ENCODE results near the gene CLEC14A. TPM values are rescaled to one million over a fixed set of nuclear protein-coding genes. Genes with fewer than 3 reads are reported as not detected.

The CLEC14A gene
- total RNA-seq, 1 experiment from 2014 or later, result not detected

DNA sequence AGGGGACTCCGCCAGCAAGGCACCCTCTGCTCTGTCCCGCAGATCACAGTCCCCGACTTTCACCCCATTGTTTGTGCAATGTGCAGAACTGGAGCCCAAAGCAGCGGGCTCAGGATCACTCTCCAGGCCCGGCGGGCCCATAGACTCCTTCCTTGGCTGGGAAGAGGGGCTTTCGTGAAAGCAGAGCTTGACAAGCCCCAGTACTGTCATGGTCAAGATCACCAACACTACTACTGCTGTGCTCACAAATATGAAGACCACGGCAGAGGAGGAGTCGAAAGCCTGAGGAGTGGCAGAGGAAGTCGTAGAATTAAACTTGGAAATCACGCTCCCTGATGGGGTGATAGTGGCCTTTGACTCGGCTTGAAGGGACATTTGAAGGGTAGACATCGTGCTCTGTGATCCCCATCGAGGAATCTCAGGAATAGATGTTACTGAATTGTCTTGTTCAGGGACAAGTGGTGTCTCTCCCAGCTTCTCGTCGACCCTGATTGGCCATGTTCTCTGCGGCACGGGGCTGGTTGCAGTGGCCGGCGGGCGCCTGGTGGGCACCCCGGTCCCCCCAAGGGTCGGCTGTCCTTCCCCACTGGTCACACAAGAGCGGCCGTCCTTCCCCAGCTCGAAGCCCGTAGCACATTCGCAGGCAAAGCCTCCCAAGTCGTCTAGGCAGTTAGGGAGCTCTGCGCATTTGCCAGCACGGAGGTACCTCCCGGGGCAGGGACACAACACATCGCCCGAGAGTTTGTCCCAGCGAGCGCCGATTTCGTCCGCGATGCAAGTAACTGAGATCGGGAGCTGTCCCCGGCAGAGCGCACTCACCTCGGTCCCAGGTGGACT, 1.1 kb downstream of the CLEC14A start:
- Mint-ChIP-seq H3K27me3 (ENCODE audit: unreplicated experiment) (no peaks in the 10 kb centered on the region), H3K9me3 (ENCODE audit: low read depth, unreplicated experiment) (no peaks in the 10 kb centered on the region), H3K4me3 (ENCODE audit: low read depth, unreplicated experiment) (no peak overlapping the region), H3K27ac (ENCODE audit: unreplicated experiment) (no peak overlapping the region), H3K4me1 (ENCODE audit: low read depth, unreplicated experiment) (no peaks in the 10 kb centered on the region), H3K36me3 (ENCODE audit: insufficient read depth, unreplicated experiment) (no peaks in the 10 kb centered on the region)
- intact Hi-C loops (cut with micrococcal nuclease; ENCODE audit: unreplicated experiment), result no loop called here
- no peak for DNase-seq
- CTCF ChIA-PET, result no interaction called here
- TF ChIP-seq, protein P1, sequence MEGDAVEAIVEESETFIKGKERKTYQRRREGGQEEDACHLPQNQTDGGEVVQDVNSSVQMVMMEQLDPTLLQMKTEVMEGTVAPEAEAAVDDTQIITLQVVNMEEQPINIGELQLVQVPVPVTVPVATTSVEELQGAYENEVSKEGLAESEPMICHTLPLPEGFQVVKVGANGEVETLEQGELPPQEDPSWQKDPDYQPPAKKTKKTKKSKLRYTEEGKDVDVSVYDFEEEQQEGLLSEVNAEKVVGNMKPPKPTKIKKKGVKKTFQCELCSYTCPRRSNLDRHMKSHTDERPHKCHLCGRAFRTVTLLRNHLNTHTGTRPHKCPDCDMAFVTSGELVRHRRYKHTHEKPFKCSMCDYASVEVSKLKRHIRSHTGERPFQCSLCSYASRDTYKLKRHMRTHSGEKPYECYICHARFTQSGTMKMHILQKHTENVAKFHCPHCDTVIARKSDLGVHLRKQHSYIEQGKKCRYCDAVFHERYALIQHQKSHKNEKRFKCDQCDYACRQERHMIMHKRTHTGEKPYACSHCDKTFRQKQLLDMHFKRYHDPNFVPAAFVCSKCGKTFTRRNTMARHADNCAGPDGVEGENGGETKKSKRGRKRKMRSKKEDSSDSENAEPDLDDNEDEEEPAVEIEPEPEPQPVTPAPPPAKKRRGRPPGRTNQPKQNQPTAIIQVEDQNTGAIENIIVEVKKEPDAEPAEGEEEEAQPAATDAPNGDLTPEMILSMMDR (IDR thresholded peaks at IDR 0.05; ENCODE audit: unreplicated experiment), result no peak
- no TSS peak for BruUV-seq (replicated peaks)

DNA sequence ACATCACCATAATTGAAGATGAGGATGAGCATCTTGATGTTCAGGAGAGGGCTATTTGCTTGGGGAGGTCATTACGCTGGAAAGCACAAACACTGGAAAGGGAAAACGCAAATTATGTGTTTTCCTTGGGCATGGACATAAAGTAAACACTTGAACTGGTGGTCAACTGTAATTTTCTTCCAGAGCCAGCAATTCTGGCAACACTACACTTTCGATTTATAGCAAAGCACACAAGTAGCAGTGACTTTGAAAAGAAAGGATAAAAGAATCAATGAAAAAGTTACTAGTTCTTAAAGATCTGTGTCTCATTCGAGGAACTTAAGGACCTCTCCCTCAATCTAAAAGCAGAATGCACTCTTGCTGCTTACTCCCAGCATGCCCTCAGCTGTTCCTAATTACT, 2.2 kb downstream of the CLEC14A start:
- intact Hi-C loops (cut with micrococcal nuclease; ENCODE audit: unreplicated experiment), result no loop called here
- CTCF ChIA-PET, result no interaction called here
- Mint-ChIP-seq H3K36me3 (ENCODE audit: insufficient read depth, unreplicated experiment) (no peaks in the 10 kb centered on the region), H3K4me3 (ENCODE audit: low read depth, unreplicated experiment) (no peak overlapping the region), H3K4me1 (ENCODE audit: low read depth, unreplicated experiment) (no peaks in the 10 kb centered on the region), H3K27ac (ENCODE audit: unreplicated experiment) (no peak overlapping the region), H3K9me3 (ENCODE audit: low read depth, unreplicated experiment) (no peaks in the 10 kb centered on the region), H3K27me3 (ENCODE audit: unreplicated experiment) (no peaks in the 10 kb centered on the region)
- DNase-seq, result no peak
- TF ChIP-seq, protein P1 (IDR thresholded peaks at IDR 0.05; ENCODE audit: unreplicated experiment), result no peak
- no TSS peak for BruUV-seq (replicated peaks)

DNA sequence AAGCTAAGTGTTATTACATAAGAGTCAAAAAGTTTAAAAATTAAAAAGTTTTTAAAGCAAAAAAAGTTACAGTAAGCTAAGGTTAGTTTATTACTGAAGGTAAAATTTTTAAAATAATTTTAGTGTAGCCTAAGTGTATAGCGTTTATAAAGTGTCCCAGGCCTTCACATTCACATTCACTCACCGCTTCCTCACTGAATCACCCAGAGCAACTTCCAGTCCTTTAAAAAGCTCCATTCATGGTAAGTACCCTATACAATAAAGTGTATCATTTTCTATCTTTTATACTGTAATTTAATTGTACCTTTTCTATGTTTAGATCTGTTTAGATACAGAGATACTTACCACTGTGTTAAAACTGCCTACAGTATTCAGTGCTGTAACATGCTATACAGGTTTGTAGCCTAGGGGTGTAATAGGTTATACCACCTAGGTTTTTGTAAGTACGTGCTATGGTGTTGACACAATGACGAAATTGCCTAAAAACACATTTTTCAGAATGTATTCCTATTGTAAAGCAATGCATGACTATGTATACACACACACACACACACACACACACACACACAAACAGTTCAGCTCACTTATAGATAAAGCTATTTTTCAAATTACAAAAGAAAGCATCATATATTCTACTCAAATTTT, 3.7 kb downstream of the CLEC14A start:
- CTCF ChIA-PET, result no interaction called here
- no peak overlapping the region for H3K4me3 Mint-ChIP-seq (ENCODE audit: low read depth, unreplicated experiment)
- intact Hi-C loops (cut with micrococcal nuclease; ENCODE audit: unreplicated experiment), result no loop called here
- H3K27me3 Mint-ChIP-seq (ENCODE audit: unreplicated experiment), result no peaks in the 10 kb centered on the region
- H3K4me1 Mint-ChIP-seq (ENCODE audit: low read depth, unreplicated experiment), result no peaks in the 10 kb centered on the region
- no TSS peak for BruUV-seq (replicated peaks)
- no peak overlapping the region for H3K27ac Mint-ChIP-seq (ENCODE audit: unreplicated experiment)
- TF ChIP-seq, protein P1 (IDR thresholded peaks at IDR 0.05; ENCODE audit: unreplicated experiment), result no peak
- no peaks in the 10 kb centered on the region for H3K36me3 Mint-ChIP-seq (ENCODE audit: insufficient read depth, unreplicated experiment)
- no peak for DNase-seq
- H3K9me3 Mint-ChIP-seq (ENCODE audit: low read depth, unreplicated experiment), result no peaks in the 10 kb centered on the region

- Mint-ChIP-seq H3K4me3 (ENCODE audit: low read depth, unreplicated experiment) (no peak overlapping the region), H3K36me3 (ENCODE audit: insufficient read depth, unreplicated experiment) (no peaks in the 10 kb centered on the region), H3K4me1 (ENCODE audit: low read depth, unreplicated experiment) (no peaks in the 10 kb centered on the region), H3K27me3 (ENCODE audit: unreplicated experiment) (no peaks in the 10 kb centered on the region), H3K27ac (ENCODE audit: unreplicated experiment) (no peak overlapping the region), H3K9me3 (ENCODE audit: low read depth, unreplicated experiment) (no peaks in the 10 kb centered on the region)
- CTCF ChIA-PET, result no interaction called here
- BruUV-seq (replicated peaks), result no TSS peak
- no peak for DNase-seq
- TF ChIP-seq, protein P1 (IDR thresholded peaks at IDR 0.05; ENCODE audit: unreplicated experiment), result no peak
- intact Hi-C loops (cut with micrococcal nuclease; ENCODE audit: unreplicated experiment), result no loop called here
These were observed 5.6 kb downstream of the CLEC14A start for GRCh38 chr14:38250331-38250730.
